ENCODE data around the gene BPIFA2.

BPIFA2 gene

GRCh38 chr20:33209789-33210188, 41.8 kb downstream of the BPIFA2 start:
- TF ChIP-seq Cebpa-rat (IDR thresholded peaks at IDR 0.05), result no peak
- no peak overlapping the region for H3K27ac ChIP-seq

GRCh38 chr20:33210371-33210770, 42.4 kb downstream of the BPIFA2 start:
- TF ChIP-seq Cebpa-rat (IDR thresholded peaks at IDR 0.05), result no peak
- no peaks in the 10 kb centered on the region; a peak in 3 of 22 replicates for H4K20me1 ChIP-seq
- H3K36me3 ChIP-seq, result no peaks in the 10 kb centered on the region
- H3K4me2 ChIP-seq, result no peak overlapping the region
- no peak overlapping the region for H3K27ac ChIP-seq
- no peak overlapping the region for H3K9ac ChIP-seq
- H3K27me3 ChIP-seq, result no peaks in the 10 kb centered on the region
- no peaks in the 10 kb centered on the region for H3K9me3 ChIP-seq (replicated peaks in 1 of 11)
- no peak overlapping the region for H3K4me3 ChIP-seq
- peaks cover 0 to 4% (median 0%) of the 10 kb centered on the region in 10 experiments; a peak in 1 of 20 replicates for H3K4me1 ChIP-seq

More at GRCh38 chr20:33209789-33210188, 41.8 kb downstream of the BPIFA2 start:
- H4K20me1 ChIP-seq, result no peaks in the 10 kb centered on the region; a peak in 3 of 22 replicates
- peaks cover 0 to 4% (median 0%) of the 10 kb centered on the region in 10 experiments; a peak in 1 of 20 replicates for H3K4me1 ChIP-seq
- no peaks in the 10 kb centered on the region for H3K36me3 ChIP-seq
- no peak overlapping the region for H3K9ac ChIP-seq
- no peak overlapping the region for H3K4me3 ChIP-seq
- no peaks in the 10 kb centered on the region for H3K27me3 ChIP-seq
- H3K9me3 ChIP-seq (replicated peaks in 1 of 11), result no peaks in the 10 kb centered on the region
- peak overlapping the region in 2 of 11 experiments; percentile 41 to 62; a peak in 3 of 22 replicates for H3K4me2 ChIP-seq

GRCh38 chr20:33211817-33212424, 44.0 kb downstream of the BPIFA2 start:
- Histone ChIP-seq H3K4me1 (peaks cover 0 to 4% (median 0%) of the 10 kb centered on the region in 10 experiments; a peak in 1 of 20 replicates), H4K20me1 (no peaks in the 10 kb centered on the region; a peak in 3 of 22 replicates), H3K9me3 (replicated peaks in 1 of 11) (no peaks in the 10 kb centered on the region), H3K27ac (no peak overlapping the region), H3K9ac (no peak overlapping the region), H3K4me3 (no peak overlapping the region), H3K27me3 (no peaks in the 10 kb centered on the region), H3K4me2 (no peak overlapping the region), H3K36me3 (no peaks in the 10 kb centered on the region)
- no peak for TF ChIP-seq Cebpa-rat (IDR thresholded peaks at IDR 0.05)

DNA sequence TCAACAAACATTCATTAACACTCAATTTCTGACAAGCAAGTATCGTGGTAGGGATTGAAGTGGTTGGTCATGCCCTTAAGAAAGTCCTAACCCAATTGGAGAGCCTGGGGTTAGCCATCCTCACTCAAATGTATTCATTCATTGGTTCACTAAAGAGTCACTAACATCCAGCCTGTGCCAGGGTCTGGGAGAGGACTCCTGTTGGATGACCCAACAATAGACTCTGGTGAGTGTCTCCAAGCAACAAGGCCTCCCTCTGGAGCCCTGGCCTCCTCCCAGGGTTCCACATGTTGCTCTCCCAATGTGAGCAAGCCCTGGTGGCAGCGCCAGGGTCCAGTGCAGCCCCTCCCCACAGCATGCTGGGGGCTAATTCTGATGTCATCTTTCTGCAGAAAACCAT, 49.1 kb downstream of the BPIFA2 start, which contains the start of gene BPIFA3:
BPIFA3 (plus strand) TSS at position 301 of the 400 bp plus-strand sequence. CDS start 185 bp downstream, outside the sequence.
- H3K27ac ChIP-seq, result no peak within 1 kb of the TSS
- no peak for TF ChIP-seq Cebpa-rat (IDR thresholded peaks at IDR 0.05)
- no peaks in the 10 kb centered on the region for H3K9me3 ChIP-seq (replicated peaks in 1 of 11)
- H4K20me1 ChIP-seq, result no peaks in the 10 kb centered on the region; a peak in 2 of 22 replicates
- H3K4me2 ChIP-seq, result no peak within 1 kb of the TSS
- no peaks in the 10 kb centered on the region for H3K27me3 ChIP-seq
- no peak within 1 kb of the TSS for H3K4me3 ChIP-seq
- no peak within 1 kb of the TSS for H3K9ac ChIP-seq
- no peaks in the 10 kb centered on the region for H3K4me1 ChIP-seq
- H3K36me3 ChIP-seq, result no peaks in the 10 kb centered on the region

GRCh38 chr20:33224399-33224798, 56.4 kb downstream of the BPIFA2 start:
- H3K27me3 ChIP-seq, result no peaks in the 10 kb centered on the region

DNA sequence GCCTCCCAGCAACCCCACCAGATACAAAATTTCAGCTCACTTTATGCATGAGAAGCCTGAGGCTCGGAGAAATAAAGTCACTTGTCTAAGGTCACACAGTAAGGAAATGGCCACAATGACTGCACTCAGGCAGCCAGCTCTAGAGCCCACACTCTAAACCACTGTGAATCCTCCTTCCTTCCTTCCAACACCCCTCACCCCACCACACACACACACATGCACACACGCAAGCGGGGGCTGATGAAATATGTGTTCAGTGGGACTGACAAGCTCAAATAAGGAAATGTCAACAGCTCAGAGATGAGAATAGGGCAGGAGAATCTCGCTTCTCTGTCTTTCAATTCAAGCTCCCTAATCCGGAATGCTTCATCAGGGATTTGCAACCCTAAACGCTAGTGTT, 61.9 kb downstream of the BPIFA2 start:
- H4K20me1 ChIP-seq, result no peaks in the 10 kb centered on the region
- peak overlapping the region in 9 of 11 experiments; percentile 54 to 78 (median 74); a peak in 18 of 22 replicates for H3K27ac ChIP-seq
- peak overlapping the region in 2 of 10 experiments; percentile 26 to 34; a peak in 4 of 20 replicates for H3K4me3 ChIP-seq
- H3K4me2 ChIP-seq, result peak overlapping the region; percentile 68 to 87 (median 77)
- H3K9me3 ChIP-seq (replicated peaks in 1 of 11), result no peaks in the 10 kb centered on the region
- peaks cover 19 to 58% (median 50%) of the 10 kb centered on the region in 10 experiments for H3K4me1 ChIP-seq
- no peaks in the 10 kb centered on the region for H3K36me3 ChIP-seq
- H3K27me3 ChIP-seq, result no peaks in the 10 kb centered on the region
- peak overlapping the region in 8 of 11 experiments; percentile 48 to 69 (median 57); a peak in 16 of 22 replicates for H3K9ac ChIP-seq
- peak in 2 of 11 experiments; percentile 29 to 37; a peak in 2 of 22 replicates for TF ChIP-seq Cebpa-rat (IDR thresholded peaks at IDR 0.05)

More at GRCh38 chr20:33224399-33224798, 56.4 kb downstream of the BPIFA2 start:
- peaks cover 6 to 9% (median 7%) of the 10 kb centered on the region in 10 experiments for H3K4me1 ChIP-seq
- no peak overlapping the region for H3K27ac ChIP-seq
- no peak overlapping the region for H3K9ac ChIP-seq
- no peaks in the 10 kb centered on the region for H3K36me3 ChIP-seq
- no peak for TF ChIP-seq Cebpa-rat (IDR thresholded peaks at IDR 0.05)
- no peaks in the 10 kb centered on the region for H4K20me1 ChIP-seq
- no peaks in the 10 kb centered on the region for H3K9me3 ChIP-seq (replicated peaks in 1 of 11)
- no peak overlapping the region for H3K4me3 ChIP-seq
- no peak overlapping the region for H3K4me2 ChIP-seq

All from BLaER1 treated with 17β-estradiol and CSF1 and Interleukin-3, amounts not matched to agents 10 nM and 100 nM (cell line).